Measurements from ENCODE around the gene TMEM52. TPM values are rescaled to one million over a fixed set of nuclear protein-coding genes. Genes with fewer than 3 reads are reported as not detected.

Gene TMEM52
- total and polyA plus RNA-seq, 2 donors (not counting 3 experiments of a cell fraction or from before 2014, with no cell fraction given), result 1.6 to 1.7 TPM

GRCh38 chr1:1946540-1946939 is 27.5 kb upstream of the TMEM52 start:
- BruUV-seq (replicated peaks), result no TSS peak
- intact Hi-C loops (cut with micrococcal nuclease) (no loop called here), dilution Hi-C loops (cut with MboI; ENCODE audit: extremely low pct_ligation_motif_present, low sequenced_read_pairs) (no loop called here)
- Histone ChIP-seq H3K9ac (replicated peaks; ENCODE audit: extremely low read depth, insufficient read depth, low read length) (no peak overlapping the region), H3K27me3 (ENCODE audit: control insufficient read depth in 2 of 2, insufficient read depth in 2 of 2, low read length in 2 of 2) (no peaks in the 10 kb centered on the region), H3K9me1 (replicated peaks; ENCODE audit: control insufficient read depth, extremely low read depth, insufficient read depth, low read length) (no peaks in the 10 kb centered on the region), H4K20me1 (replicated peaks; ENCODE audit: control insufficient read depth, extremely low read depth, insufficient read depth, low read length) (no peaks in the 10 kb centered on the region), H3K4me2 (ENCODE audit: insufficient read depth, low read length) (no peak overlapping the region), H3K4me3 (replicated peaks in 1 of 3; ENCODE audit: insufficient read depth in 1 of 3, low read depth in 1 of 3, low read length in 3 of 3) (no peak overlapping the region), H3K9me3 (replicated peaks; ENCODE audit: control insufficient read depth, insufficient read depth, low read length) (no peaks in the 10 kb centered on the region), H2AFZ (ENCODE audit: low read depth, low read length) (no peak overlapping the region), H3K36me3 (ENCODE audit: control insufficient read depth in 2 of 2, extremely low read depth in 1 of 2, insufficient read depth in 2 of 2, low read length in 2 of 2) (no peaks in the 10 kb centered on the region), H3K79me2 (ENCODE audit: control insufficient read depth, insufficient read depth, low read length) (no peaks in the 10 kb centered on the region), H3K4me1 (ENCODE audit: control insufficient read depth, extremely low read depth, insufficient read depth, low read length) (no peaks in the 10 kb centered on the region), H3K27ac (ENCODE audit: insufficient read depth, low read depth, low read length) (no peak overlapping the region)
- DNase-seq (ENCODE audit: low read depth, low spot score) (no peak), FAIRE-seq (no peak)
- POLR2A ChIA-PET, result no interaction called here
- CTCF ChIA-PET, result interaction anchor here (2.7 kb wide), 1 partner anchor 98 kb away, joined by 9 read pairs; no protein-coding TSS in a partner anchor
- no peak for TF ChIP-seq CTCF (IDR thresholded peaks at IDR 0.05; ENCODE audit: extremely low read depth in 1 of 2, insufficient read depth in 1 of 2, low read depth in 1 of 2, low read length in 2 of 2)
- TF ChIP-seq JUN (IDR thresholded peaks at IDR 0.05; ENCODE audit: borderline replicate concordance, insufficient read depth, insufficient read length, low read depth), result no peak
- TF ChIP-seq MAX (IDR thresholded peaks at IDR 0.05; ENCODE audit: insufficient read depth, insufficient read length), result no peak
- TF ChIP-seq MYC (IDR thresholded peaks at IDR 0.05; ENCODE audit: low read depth, low read length), result no peak
- no peak for TF ChIP-seq POLR2A (IDR thresholded peaks at IDR 0.05; ENCODE audit: low read depth, low read length)
- TF ChIP-seq EZH2 (IDR thresholded peaks at IDR 0.05; ENCODE audit: borderline replicate concordance, low read depth, low read length, severe bottlenecking), result no peak
- TF ChIP-seq POLR2AphosphoS5 (IDR thresholded peaks at IDR 0.05; ENCODE audit: insufficient read depth, low read depth, low read length), result no peak
- no peak for TF ChIP-seq FOS (IDR thresholded peaks at IDR 0.05; ENCODE audit: borderline replicate concordance, insufficient read depth, low read length)
- no peak for TF ChIP-seq GATA2 (IDR thresholded peaks at IDR 0.05; ENCODE audit: insufficient read depth, insufficient read length, low read depth, low read length)
